Nephron (organoid): ENCODE data around the gene TMEM212.

Source experiments
- H3K27ac Mint-ChIP-seq, 3 experiments: 2 replicates each; pipeline ENCODE4 v1.8.0; 2020; ENCODE audit warnings: mixed read lengths in 3 of 3, mild to moderate bottlenecking in 2 of 3, moderate library complexity in 1 of 3
- H3K27me3 Mint-ChIP-seq: 2 replicates; pipeline ENCODE4 v1.8.0; 2021; ENCODE audit warnings: low read depth, mild to moderate bottlenecking, moderate library complexity, mixed read lengths
- H3K36me3 Mint-ChIP-seq: 2 replicates; pipeline ENCODE4 v1.8.0; 2020; ENCODE audit warnings: low read depth, mixed read lengths
- H3K4me1 Mint-ChIP-seq: 2 replicates; pipeline ENCODE4 v1.8.0; 2020; ENCODE audit warnings: mixed read lengths
- H3K4me3 Mint-ChIP-seq, 3 experiments: 2 replicates each; pipeline ENCODE4 v1.8.0; 2020; ENCODE audit warnings: mild to moderate bottlenecking in 3 of 3, mixed read lengths in 3 of 3, moderate library complexity in 2 of 3
- H3K9me3 Mint-ChIP-seq: 2 replicates; pipeline ENCODE4 v1.8.0; 2020; ENCODE audit warnings: mixed read lengths
- CTCF ChIP-seq, 3 experiments: fragments of 200-600 bp; sonication (generic); IDR thresholded peaks; one replicate each; pipeline ENCODE4 v1.5.0; 2021; ENCODE audit warnings: antibody characterized with exemption in 3 of 3; ENCODE audit not compliant: unreplicated experiment in 3 of 3

TMEM212 gene

GRCh38 chr3:171844873-171845272, 1.7 kb downstream of the TMEM212 start:
- no peak for TF ChIP-seq CTCF (IDR thresholded peaks at IDR 0.05; ENCODE audit: unreplicated experiment in 3 of 3)
- H3K4me1 Mint-ChIP-seq = peaks cover 25% of the 10 kb centered on the region
- no peak overlapping the region for H3K27ac Mint-ChIP-seq
- no peaks in the 10 kb centered on the region for H3K36me3 Mint-ChIP-seq
- H3K27me3 Mint-ChIP-seq = no peaks in the 10 kb centered on the region
- no peaks in the 10 kb centered on the region for H3K9me3 Mint-ChIP-seq
- H3K4me3 Mint-ChIP-seq = no peak overlapping the region

DNA sequence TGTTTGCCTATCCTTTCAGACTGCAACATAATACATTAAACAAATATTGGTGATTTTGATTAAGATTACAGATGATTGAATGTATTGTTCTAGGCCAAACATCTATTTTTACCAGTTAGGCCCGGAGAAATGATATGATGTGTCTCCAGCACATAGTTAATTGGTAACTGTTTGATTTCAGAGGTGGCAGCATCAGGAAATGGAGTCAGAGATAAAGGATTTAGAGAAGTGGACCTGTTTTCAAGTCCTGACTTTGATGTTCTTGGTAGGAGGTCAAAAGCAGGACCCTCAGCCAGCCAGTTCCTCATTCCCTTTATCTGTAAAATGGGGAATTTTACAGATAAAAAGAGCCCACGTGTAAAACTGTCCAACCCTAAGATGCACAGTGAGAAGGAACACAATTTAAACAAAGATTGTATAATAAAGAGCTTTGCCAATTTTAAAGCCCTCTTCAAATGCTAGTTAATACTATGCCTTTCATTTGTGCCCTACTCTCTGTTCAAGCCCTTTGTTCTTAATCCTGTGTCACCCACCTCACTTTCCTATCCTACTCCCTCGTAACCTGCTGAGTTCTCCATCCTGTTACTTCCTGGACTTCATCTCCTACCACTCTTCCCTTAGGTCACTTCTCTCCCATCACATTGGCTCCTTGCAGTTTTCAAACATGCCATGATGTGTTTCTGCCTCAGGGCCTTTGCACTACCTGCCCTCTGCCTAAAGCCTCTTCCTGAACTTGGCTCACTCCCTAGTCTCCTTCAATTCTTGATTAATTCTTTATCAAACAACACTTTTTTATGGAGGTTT, 2.5 kb downstream of the TMEM212 start:
- H3K27me3 Mint-ChIP-seq = no peaks in the 10 kb centered on the region
- H3K36me3 Mint-ChIP-seq = no peaks in the 10 kb centered on the region
- peaks cover 27% of the 10 kb centered on the region for H3K4me1 Mint-ChIP-seq
- no peak overlapping the region for H3K4me3 Mint-ChIP-seq
- no peak for TF ChIP-seq CTCF (IDR thresholded peaks at IDR 0.05; ENCODE audit: unreplicated experiment in 3 of 3)
- no peak overlapping the region for H3K27ac Mint-ChIP-seq
- H3K9me3 Mint-ChIP-seq = no peaks in the 10 kb centered on the region

DNA sequence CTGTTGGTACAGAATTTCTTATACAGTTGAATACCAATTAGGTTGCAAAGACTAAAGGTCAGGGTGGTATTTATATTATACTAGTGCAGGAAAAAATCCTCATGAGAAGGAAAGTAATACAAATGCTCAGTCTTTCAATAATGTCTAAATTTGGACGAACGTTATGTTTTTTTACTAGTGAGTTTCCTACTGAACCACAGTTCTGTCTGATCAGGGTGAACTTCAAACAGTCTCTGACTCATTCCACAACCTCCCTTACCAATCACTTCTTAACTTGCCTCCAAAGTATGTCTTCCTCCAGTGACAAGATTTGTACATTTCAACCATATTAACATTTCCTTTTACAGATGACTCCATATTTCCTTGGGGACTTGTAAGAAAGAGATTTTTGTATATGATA, 3.4 kb downstream of the TMEM212 start:
- peak overlapping the region in 1 of 3 experiments; percentile 6 for H3K27ac Mint-ChIP-seq
- H3K9me3 Mint-ChIP-seq = no peaks in the 10 kb centered on the region
- no peak overlapping the region for H3K4me3 Mint-ChIP-seq
- H3K27me3 Mint-ChIP-seq = no peaks in the 10 kb centered on the region
- TF ChIP-seq CTCF (IDR thresholded peaks at IDR 0.05; ENCODE audit: unreplicated experiment in 3 of 3) = no peak
- H3K4me1 Mint-ChIP-seq = peaks cover 25% of the 10 kb centered on the region
- no peaks in the 10 kb centered on the region for H3K36me3 Mint-ChIP-seq

GRCh38 chr3:171847133-171847532, 4.0 kb downstream of the TMEM212 start:
- H3K4me1 Mint-ChIP-seq = peaks cover 22% of the 10 kb centered on the region
- H3K4me3 Mint-ChIP-seq = no peak overlapping the region
- H3K36me3 Mint-ChIP-seq = no peaks in the 10 kb centered on the region
- peak overlapping the region in 1 of 3 experiments; percentile 27 for H3K27ac Mint-ChIP-seq
- no peak for TF ChIP-seq CTCF (IDR thresholded peaks at IDR 0.05; ENCODE audit: unreplicated experiment in 3 of 3)
- H3K27me3 Mint-ChIP-seq = no peaks in the 10 kb centered on the region
- H3K9me3 Mint-ChIP-seq = no peaks in the 10 kb centered on the region

DNA sequence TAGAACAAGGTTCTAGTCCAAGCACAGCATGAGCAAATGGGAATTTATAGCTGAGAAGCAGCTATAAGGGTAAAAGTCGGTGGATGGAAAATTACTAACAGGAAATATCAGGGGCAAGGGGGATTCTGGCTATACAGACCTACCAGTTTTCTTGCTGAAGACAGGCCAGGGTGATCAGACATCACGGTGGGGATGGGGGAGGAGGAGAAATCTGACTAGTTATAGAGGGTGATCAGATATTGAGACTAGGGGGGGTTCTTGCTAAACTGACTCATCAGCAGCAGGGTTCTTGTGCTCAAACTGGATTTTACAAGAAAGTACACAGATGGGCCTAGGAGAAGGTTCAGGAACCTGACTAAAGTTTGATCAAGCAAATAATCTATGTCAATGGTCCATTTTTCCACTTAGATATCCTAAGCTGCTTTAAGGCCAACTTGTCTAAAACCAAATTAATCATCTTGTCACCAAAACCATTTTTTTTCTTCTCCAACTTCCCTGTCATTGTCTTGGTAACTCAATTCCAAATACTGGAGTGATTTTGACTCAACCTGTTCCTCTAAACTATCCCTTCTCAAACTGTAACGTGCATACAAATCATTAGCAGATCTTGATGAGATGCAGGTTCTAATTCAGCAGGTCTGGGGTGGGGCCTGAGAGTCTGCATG, 4.6 kb downstream of the TMEM212 start:
- Mint-ChIP-seq H3K27me3 (no peaks in the 10 kb centered on the region), H3K4me1 (peaks cover 22% of the 10 kb centered on the region), H3K4me3 (no peak overlapping the region), H3K36me3 (peaks cover under 1% of the 10 kb centered on the region), H3K27ac (peak overlapping the region in 1 of 3 experiments; percentile 27), H3K9me3 (peaks cover 4% of the 10 kb centered on the region)
- TF ChIP-seq CTCF (IDR thresholded peaks at IDR 0.05; ENCODE audit: unreplicated experiment in 3 of 3) = no peak
